K562 (cell line): ENCODE data around the gene CRNKL1. TPM values are rescaled to one million over a fixed set of nuclear protein-coding genes. Genes with fewer than 3 reads are reported as not detected.

ENCODE experiments used
- ATAC-seq: fragments of 200-7000 bp; cut with Tn5 transposase; 3 replicates; pipeline ENCODE4 v1.9.1; 2020; ENCODE audit warnings: moderate library complexity
- BruUV-seq: library from RNA; stranded (reverse); fragments of 400-500 nt; replicated peaks from 2 replicates; lab custom pipeline; 2021; lab: Mats Ljungman, UMichigan
- CTCF ChIA-PET: fragments of 300-600 bp; formaldehyde crosslinking; extraction: SDS; loops from one replicate; lab custom pipeline; 2021; ENCODE audit warnings: low intra/inter-chr PET ratio; lab: Yijun Ruan, JAX
- POLR2A ChIA-PET: fragments of 300-600, 350-650 bp; sonication (Branson Sonifier 250); formaldehyde crosslinking; extraction: SDS; loops from one replicate; lab custom pipeline; 2021; ENCODE audit warnings: antibody characterized with exemption, inconsistent platforms; lab: Yijun Ruan, JAX
- DNase-seq, 4 experiments: peaks; one replicate each; pipeline versions ENCODE4 v3.0.0 to v3.0.0-alpha.2; 2011 to 2018; ENCODE audit warnings: low spot score in 3 of 4, mixed read lengths in 3 of 4; ENCODE audit errors: extremely low read depth in 1 of 4
- FAIRE-seq: peaks from 2 replicates; lab custom pipeline; 2011; peaks lifted over from hg19 to GRCh38; lab: Jason Lieb, UNC
- H2AFZ ChIP-seq: 2 replicates; pipeline ENCODE4 v1.6.0; 2011; ENCODE audit warnings: low read depth, low read length, control low read depth, inconsistent platforms
- H3K27ac ChIP-seq: fragments of 200-600 bp; 3 replicates; pipeline ENCODE4 v1.8.0; 2011; ENCODE audit warnings: low read depth, mild to moderate bottlenecking, control low read depth, inconsistent platforms, low read length, moderate library complexity, mixed read lengths; ENCODE audit errors: extremely low read depth
- H3K27me3 ChIP-seq, 2 experiments: fragments of 300-600 bp in 1 of 2; 2 replicates in 1 of 2; 3 replicates in 1 of 2; pipeline versions ENCODE4 v1.6.0 to v1.8.0; 2011; ENCODE audit warnings: inconsistent platforms in 2 of 2, low read length in 2 of 2, mild to moderate bottlenecking in 1 of 2, mixed read lengths in 1 of 2, moderate library complexity in 1 of 2; ENCODE audit not compliant: control insufficient read depth in 2 of 2, insufficient read depth in 2 of 2
- H3K36me3 ChIP-seq: fragments of 300-600 bp; 3 replicates; pipeline ENCODE4 v1.8.0; 2011; ENCODE audit warnings: mild to moderate bottlenecking, low read length, inconsistent platforms; ENCODE audit not compliant: control insufficient read depth, insufficient read depth
- H3K4me1 ChIP-seq, 2 experiments: fragments of 200-600 bp in 1 of 2; replicated peaks in 1 of 2; 2 replicates in 1 of 2; 3 replicates in 1 of 2; pipeline versions ENCODE4 v1.5.1 to v1.8.0; 2011; ENCODE audit warnings: inconsistent platforms in 2 of 2, low read length in 2 of 2, mild to moderate bottlenecking in 1 of 2, mixed read lengths in 1 of 2, moderate library complexity in 1 of 2; ENCODE audit not compliant: control insufficient read depth in 2 of 2, insufficient read depth in 2 of 2
- H3K4me2 ChIP-seq: 2 replicates; pipeline ENCODE4 v1.6.1; 2011; ENCODE audit warnings: low read length, control low read depth, inconsistent platforms, mixed read lengths; ENCODE audit not compliant: insufficient read depth
- H3K4me3 ChIP-seq: fragments of 200-600 bp; sonication (generic), shearing (Covaris generic); 2 replicates; pipeline ENCODE4 v1.5.1; 2016; ENCODE audit warnings: control low read depth, inconsistent platforms
- H3K79me2 ChIP-seq: fragments of 200-600 bp; 3 replicates; pipeline ENCODE4 v1.8.0; 2011; ENCODE audit warnings: low read length, inconsistent platforms; ENCODE audit not compliant: control insufficient read depth, insufficient read depth
- H3K9ac ChIP-seq, 2 experiments: 2 replicates each; pipeline versions ENCODE4 v1.6.0 to v1.6.1; 2011; ENCODE audit warnings: low read depth in 2 of 2, low read length in 2 of 2, control low read depth in 1 of 2, inconsistent platforms in 1 of 2, mild to moderate bottlenecking in 1 of 2, mixed read lengths in 1 of 2; ENCODE audit not compliant: insufficient read depth in 1 of 2
- H3K9me1 ChIP-seq: one replicate; pipeline ENCODE4 v1.6.0; 2011; ENCODE audit warnings: inconsistent platforms, mild to moderate bottlenecking, low read length, moderate library complexity; ENCODE audit not compliant: control insufficient read depth, insufficient read depth
- H3K9me3 ChIP-seq: replicated peaks from 2 replicates; pipeline ENCODE4 v1.5.1; 2011; ENCODE audit warnings: low read depth, low read length, inconsistent platforms; ENCODE audit not compliant: control insufficient read depth, insufficient read depth
- H4K20me1 ChIP-seq: replicated peaks from 2 replicates; pipeline ENCODE4 v1.6.1; 2011; ENCODE audit warnings: low read length, inconsistent platforms, mixed read lengths; ENCODE audit not compliant: control insufficient read depth, insufficient read depth
- CSDE1 ChIP-seq, 2 experiments: fragments of 450-650 bp; IDR thresholded peaks; 2 replicates each; pipeline ENCODE4 v1.6.1; 2016; ENCODE audit warnings: mild to moderate bottlenecking in 1 of 2
- FOXJ3 ChIP-seq: sonication (generic); formaldehyde crosslinking; IDR thresholded peaks from 2 replicates; pipeline ENCODE4 v1.4.0; 2020; ENCODE audit warnings: mild to moderate bottlenecking, missing genetic modification reagents
- NR4A1 ChIP-seq, 2 experiments: fragments of 250-450 bp in 1 of 2; fragments of 450-650 bp in 1 of 2; sonication (Bioruptor Pico) in 1 of 2; IDR thresholded peaks; 2 replicates each; pipeline versions ENCODE4 v1.4.0 to v1.6.1; 2016 to 2020; ENCODE audit warnings: mild to moderate bottlenecking in 2 of 2, missing compliant biosample characterization in 1 of 2, missing genetic modification characterization in 1 of 2, moderate library complexity in 1 of 2
- PURB ChIP-seq: sonication (generic); formaldehyde crosslinking; IDR thresholded peaks from 2 replicates; pipeline ENCODE4 v1.9.0; 2021; ENCODE audit warnings: low read depth, mild to moderate bottlenecking, missing genetic modification reagents
- SMARCB1 ChIP-seq: IDR thresholded peaks from 2 replicates; pipeline ENCODE4 v1.6.1; 2011; ENCODE audit warnings: improper control_type of control experiment, low read depth; ENCODE audit not compliant: insufficient read length
- WGBS: fragments of 100-300 bp; shearing (Covaris generic); methylation state at CpG from one replicate; pipeline ENCODE4 v1.1.6; 2016; ENCODE audit warnings: low coverage, mixed read lengths; ENCODE audit not compliant: insufficient coverage; ENCODE audit errors: missing lambda C conversion rate; 5-methylcytosine and 5-hydroxymethylcytosine counted together
- in situ Hi-C: fragments of 300-500 bp; cut with MboI; formaldehyde crosslinking; loops from 4 replicates; pipeline ENCODE4 v1.15.0; 2018; ENCODE audit warnings: inconsistent platforms, mixed read lengths
- intact Hi-C: fragments of 100-400 bp; cut with micrococcal nuclease; formaldehyde crosslinking; loops from 2 replicates; pipeline ENCODE4 v1.14.2; 2022
- polyA plus RNA-seq, 8 experiments: library from polyadenylated mRNA; depleted of rRNA in 4 of 8; stranded (reverse) in 5 of 8; unstranded in 3 of 8; fragments of >200 nt; fragmentation: Nextera tagmentation in 2 of 8; fragmentation: Illumina TruSeq in 1 of 8; extraction: Ambion mirVana in 2 of 8; extraction: Trizol in 1 of 8; gene quantifications; 2 replicates each; pipeline versions ENCODE4 v1.2.1 to v1.2.3, GENCODE V29; 2011 to 2014; ENCODE audit warnings: inconsistent platforms in 1 of 8, missing spikeins in 1 of 8
- total RNA-seq, 7 experiments: library from RNA; depleted of rRNA in 6 of 7; stranded (reverse); fragments of >200 nt in 6 of 7; fragmentation: Illumina TruSeq in 2 of 7; extraction: Trizol in 2 of 7; gene quantifications; 2 replicates each; pipeline versions ENCODE4 v1.2.1 to v1.2.3, GENCODE V29; 2011 to 2021; ENCODE audit warnings: low replicate concordance in 1 of 7
- TF ChIP-seq, protein P1 (sequence below), 3 experiments: IDR thresholded peaks in 2 of 3; conservative IDR thresholded peaks in 1 of 3; 2 replicates each; pipeline ENCODE4 v1.5.1; 2011 to 2012; ENCODE audit warnings: low read length in 3 of 3, mild to moderate bottlenecking in 3 of 3, control low read depth in 2 of 3, improper control_type of control experiment in 1 of 3, inconsistent platforms in 1 of 3, low read depth in 1 of 3, mixed read lengths in 1 of 3, moderate library complexity in 1 of 3; ENCODE audit not compliant: insufficient read depth in 2 of 3
- TF ChIP-seq, protein P2 (sequence below): fragments of 250-450 bp; sonication (Bioruptor Pico); IDR thresholded peaks from 2 replicates; pipeline ENCODE4 v1.5.0; 2022; ENCODE audit warnings: mild to moderate bottlenecking
- TF ChIP-seq, protein P3 (sequence below): fragments of 250-450 bp; sonication (Bioruptor Pico); IDR thresholded peaks from 2 replicates; pipeline ENCODE4 v1.5.0; 2020; ENCODE audit warnings: mild to moderate bottlenecking

Gene CRNKL1
- total and polyA plus RNA-seq, 9 of the 15 experiments (the other 6 are each of a cell fraction or from before 2014, with no cell fraction given), result 8.1 to 17.0 (median 11.7) TPM

- H3K9ac ChIP-seq, result no peak overlapping the region
- intact Hi-C loops, result loop anchor here (10.0 kb wide), 1 partner anchor 560 kb away; no protein-coding TSS in a partner anchor
- H3K36me3 ChIP-seq, result peaks cover 6% of the 10 kb centered on the region; the same call in 2 of the 3 replicates
- FAIRE-seq, result no peak
- 10% methylated on average over 2 of the region's 2 CpGs for WGBS
- ChIA-PET POLR2A (interaction anchor here (0.8 kb wide), 2 partner anchors 8 to 14 kb away, joined by 3 read pairs; no protein-coding TSS in a partner anchor), CTCF (no interaction called here)
- H3K27ac ChIP-seq, result no peak overlapping the region
- no peak overlapping the region for H2AFZ ChIP-seq
- no peaks in the 10 kb centered on the region for H3K9me3 ChIP-seq
- H3K4me3 ChIP-seq, result no peak overlapping the region
- H3K79me2 ChIP-seq, result peaks cover 26% of the 10 kb centered on the region
- DNase-seq, result no peak
- TF ChIP-seq, protein P1, sequence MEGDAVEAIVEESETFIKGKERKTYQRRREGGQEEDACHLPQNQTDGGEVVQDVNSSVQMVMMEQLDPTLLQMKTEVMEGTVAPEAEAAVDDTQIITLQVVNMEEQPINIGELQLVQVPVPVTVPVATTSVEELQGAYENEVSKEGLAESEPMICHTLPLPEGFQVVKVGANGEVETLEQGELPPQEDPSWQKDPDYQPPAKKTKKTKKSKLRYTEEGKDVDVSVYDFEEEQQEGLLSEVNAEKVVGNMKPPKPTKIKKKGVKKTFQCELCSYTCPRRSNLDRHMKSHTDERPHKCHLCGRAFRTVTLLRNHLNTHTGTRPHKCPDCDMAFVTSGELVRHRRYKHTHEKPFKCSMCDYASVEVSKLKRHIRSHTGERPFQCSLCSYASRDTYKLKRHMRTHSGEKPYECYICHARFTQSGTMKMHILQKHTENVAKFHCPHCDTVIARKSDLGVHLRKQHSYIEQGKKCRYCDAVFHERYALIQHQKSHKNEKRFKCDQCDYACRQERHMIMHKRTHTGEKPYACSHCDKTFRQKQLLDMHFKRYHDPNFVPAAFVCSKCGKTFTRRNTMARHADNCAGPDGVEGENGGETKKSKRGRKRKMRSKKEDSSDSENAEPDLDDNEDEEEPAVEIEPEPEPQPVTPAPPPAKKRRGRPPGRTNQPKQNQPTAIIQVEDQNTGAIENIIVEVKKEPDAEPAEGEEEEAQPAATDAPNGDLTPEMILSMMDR (IDR thresholded peaks at IDR 0.05 in 2 of 3, conservative IDR thresholded peaks at IDR 0.05 in 1 of 3; ENCODE audit: insufficient read depth in 2 of 3, low read depth in 1 of 3, low read length in 3 of 3), result no peak
- TF ChIP-seq CSDE1 (IDR thresholded peaks at IDR 0.05), result no peak
- no peak for TF ChIP-seq NR4A1 (CRISPR knock-in tag; IDR thresholded peaks at IDR 0.05)
- TF ChIP-seq NR4A1 (tag; IDR thresholded peaks at IDR 0.05), result no peak
- no peak for TF ChIP-seq SMARCB1
- TF ChIP-seq, protein P2, sequence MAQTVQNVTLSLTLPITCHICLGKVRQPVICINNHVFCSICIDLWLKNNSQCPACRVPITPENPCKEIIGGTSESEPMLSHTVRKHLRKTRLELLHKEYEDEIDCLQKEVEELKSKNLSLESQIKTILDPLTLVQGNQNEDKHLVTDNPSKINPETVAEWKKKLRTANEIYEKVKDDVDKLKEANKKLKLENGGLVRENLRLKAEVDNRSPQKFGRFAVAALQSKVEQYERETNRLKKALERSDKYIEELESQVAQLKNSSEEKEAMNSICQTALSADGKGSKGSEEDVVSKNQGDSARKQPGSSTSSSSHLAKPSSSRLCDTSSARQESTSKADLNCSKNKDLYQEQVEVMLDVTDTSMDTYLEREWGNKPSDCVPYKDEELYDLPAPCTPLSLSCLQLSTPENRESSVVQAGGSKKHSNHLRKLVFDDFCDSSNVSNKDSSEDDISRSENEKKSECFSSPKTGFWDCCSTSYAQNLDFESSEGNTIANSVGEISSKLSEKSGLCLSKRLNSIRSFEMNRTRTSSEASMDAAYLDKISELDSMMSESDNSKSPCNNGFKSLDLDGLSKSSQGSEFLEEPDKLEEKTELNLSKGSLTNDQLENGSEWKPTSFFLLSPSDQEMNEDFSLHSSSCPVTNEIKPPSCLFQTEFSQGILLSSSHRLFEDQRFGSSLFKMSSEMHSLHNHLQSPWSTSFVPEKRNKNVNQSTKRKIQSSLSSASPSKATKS (CRISPR knock-in tag), result no peak
- no peak for TF ChIP-seq PURB (CRISPR knock-in tag)
- TF ChIP-seq FOXJ3 (CRISPR knock-in tag), result no peak
- TF ChIP-seq, protein P3, sequence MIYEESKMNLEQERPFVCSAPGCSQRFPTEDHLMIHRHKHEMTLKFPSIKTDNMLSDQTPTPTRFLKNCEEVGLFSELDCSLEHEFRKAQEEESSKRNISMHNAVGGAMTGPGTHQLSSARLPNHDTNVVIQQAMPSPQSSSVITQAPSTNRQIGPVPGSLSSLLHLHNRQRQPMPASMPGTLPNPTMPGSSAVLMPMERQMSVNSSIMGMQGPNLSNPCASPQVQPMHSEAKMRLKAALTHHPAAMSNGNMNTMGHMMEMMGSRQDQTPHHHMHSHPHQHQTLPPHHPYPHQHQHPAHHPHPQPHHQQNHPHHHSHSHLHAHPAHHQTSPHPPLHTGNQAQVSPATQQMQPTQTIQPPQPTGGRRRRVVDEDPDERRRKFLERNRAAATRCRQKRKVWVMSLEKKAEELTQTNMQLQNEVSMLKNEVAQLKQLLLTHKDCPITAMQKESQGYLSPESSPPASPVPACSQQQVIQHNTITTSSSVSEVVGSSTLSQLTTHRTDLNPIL (CRISPR knock-in tag), result no peak
- BruUV-seq, result no TSS peak
- H3K27me3 ChIP-seq, result peaks cover 3 to 5% of the 10 kb centered on the region in 2 experiments; a peak in 3 of 5 replicates
- no peaks in the 10 kb centered on the region for H3K9me1 ChIP-seq
- 0 out of 2 replicates have a peak, but pooled peaks cover 2% of the 10 kb centered on the region for H4K20me1 ChIP-seq
- no peak overlapping the region for H3K4me2 ChIP-seq
- no peak for ATAC-seq
- in situ Hi-C loops, result no loop called here
- peaks cover 7 to 13% of the 10 kb centered on the region in 2 experiments; a peak in 4 of 5 replicates for H3K4me1 ChIP-seq
Measured at GRCh38 chr20:20014659-20015058, 37.6 kb downstream of the CRNKL1 start.
